ENCODE measurements around the gene ROPN1. TPM values are rescaled to one million over a fixed set of nuclear protein-coding genes. Genes with fewer than 3 reads are reported as not detected.

The ROPN1 gene
- total and polyA plus RNA-seq, 2 of the 4 experiments (the other 2 are of a cell fraction), result 0.03 to 0.18 TPM

DNA sequence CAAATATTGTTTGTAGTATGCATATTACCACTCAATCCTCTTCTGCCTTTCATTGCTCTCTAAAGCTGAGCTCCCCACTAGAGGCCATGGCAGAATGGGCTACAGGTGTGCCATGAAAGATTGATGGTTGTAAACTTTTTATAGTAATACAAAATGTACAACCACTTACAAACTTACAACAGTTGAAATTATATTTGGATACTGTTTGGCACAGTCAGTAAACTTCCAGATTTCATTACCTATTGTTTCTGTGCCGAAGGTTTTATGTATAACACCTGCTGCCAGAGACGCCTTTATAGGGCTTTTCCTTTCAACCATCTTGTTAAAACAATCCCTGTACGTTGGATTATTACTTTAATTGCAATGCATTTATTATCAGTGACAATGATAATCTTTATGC, 7.0 kb downstream of the ROPN1 start:
- Histone ChIP-seq H2AFZ (replicated peaks; ENCODE audit: low read length, poor library complexity) (no peak overlapping the region), H3K14ac (replicated peaks; ENCODE audit: low read depth, low read length) (no peak overlapping the region), H4K20me1 (ENCODE audit: insufficient read depth, low read length) (no peaks in the 10 kb centered on the region), H2AK5ac (ENCODE audit: low read depth, low read length) (no peak overlapping the region), H2BK15ac (ENCODE audit: low read depth, low read length) (no peak overlapping the region), H3K23ac (ENCODE audit: low read depth, low read length) (no peak overlapping the region), H2AK9ac (replicated peaks; ENCODE audit: low read depth, low read length, poor library complexity) (no peak overlapping the region), H3K36me3 (ENCODE audit: control insufficient read depth, insufficient read depth, low read length) (no peaks in the 10 kb centered on the region), H3K4me3 (ENCODE audit: insufficient read depth, low read depth, low read length) (no peak overlapping the region), H3K27me3 (ENCODE audit: control insufficient read depth, insufficient read depth, low read length) (peaks cover 49% of the 10 kb centered on the region), H4K91ac (ENCODE audit: insufficient read depth, low read depth, low read length) (no peak overlapping the region), H3K4me1 (ENCODE audit: control insufficient read depth, insufficient read depth, low read length) (no peaks in the 10 kb centered on the region), H3K4me2 (ENCODE audit: low read depth, low read length) (no peak overlapping the region), H3K56ac (ENCODE audit: extremely low read depth, insufficient read depth, low read length) (no peak overlapping the region), H4K5ac (ENCODE audit: low read depth, low read length) (no peak overlapping the region), H2BK120ac (ENCODE audit: low read depth, low read length) (no peak overlapping the region), H3K9ac (ENCODE audit: low read depth, low read length) (no peak overlapping the region), H3K9me1 (ENCODE audit: insufficient read depth, low read length) (0 out of 2 replicates have a peak, but pooled peaks cover 5% of the 10 kb centered on the region), H3K79me1 (ENCODE audit: low read depth in 1 of 2, low read length in 2 of 2) (no peaks in the 10 kb centered on the region), H3K4ac (ENCODE audit: low read depth, low read length) (no peak overlapping the region), H2BK20ac (ENCODE audit: low read depth, low read length) (no peak overlapping the region), H3K18ac (ENCODE audit: low read depth, low read length) (no peak overlapping the region), H3K9me3 (ENCODE audit: control insufficient read depth, insufficient read depth, low read length) (peaks cover 3% of the 10 kb centered on the region), H2BK5ac (ENCODE audit: low read depth, low read length, poor library complexity, severe bottlenecking) (no peak overlapping the region), H4K8ac (ENCODE audit: low read depth in 2 of 2, low read length in 2 of 2) (no peak overlapping the region), H3K27ac (ENCODE audit: insufficient read depth, low read length) (no peak overlapping the region)
- no TSS peak for BruUV-seq (replicated peaks)
- dilution Hi-C loops (cut with HindIII; ENCODE audit: low sequenced_read_pairs, unreplicated experiment), result no loop called here
- DNase-seq (no peak), ATAC-seq (ENCODE audit: low read depth) (no peak)
- TF ChIP-seq MAFK (IDR thresholded peaks at IDR 0.05; ENCODE audit: low read depth, low read length) (no peak), BHLHE40 (IDR thresholded peaks at IDR 0.05; ENCODE audit: low read depth, low read length) (no peak), MXI1 (IDR thresholded peaks at IDR 0.05; ENCODE audit: borderline replicate concordance, low read depth, low read length) (no peak), RAD21 (IDR thresholded peaks at IDR 0.05; ENCODE audit: low read length) (no peak), CHD1 (IDR thresholded peaks at IDR 0.05; ENCODE audit: low read depth, low read length) (no peak), FOS (IDR thresholded peaks at IDR 0.05; ENCODE audit: low read depth, low read length) (no peak), CEBPB (IDR thresholded peaks at IDR 0.05; ENCODE audit: low read depth, low read length) (no peak), SMC3 (IDR thresholded peaks at IDR 0.05; ENCODE audit: low read depth, low read length) (no peak), NFE2L2 (IDR thresholded peaks at IDR 0.05; ENCODE audit: low read depth, low read length) (no peak)
- TF ChIP-seq, protein P1, sequence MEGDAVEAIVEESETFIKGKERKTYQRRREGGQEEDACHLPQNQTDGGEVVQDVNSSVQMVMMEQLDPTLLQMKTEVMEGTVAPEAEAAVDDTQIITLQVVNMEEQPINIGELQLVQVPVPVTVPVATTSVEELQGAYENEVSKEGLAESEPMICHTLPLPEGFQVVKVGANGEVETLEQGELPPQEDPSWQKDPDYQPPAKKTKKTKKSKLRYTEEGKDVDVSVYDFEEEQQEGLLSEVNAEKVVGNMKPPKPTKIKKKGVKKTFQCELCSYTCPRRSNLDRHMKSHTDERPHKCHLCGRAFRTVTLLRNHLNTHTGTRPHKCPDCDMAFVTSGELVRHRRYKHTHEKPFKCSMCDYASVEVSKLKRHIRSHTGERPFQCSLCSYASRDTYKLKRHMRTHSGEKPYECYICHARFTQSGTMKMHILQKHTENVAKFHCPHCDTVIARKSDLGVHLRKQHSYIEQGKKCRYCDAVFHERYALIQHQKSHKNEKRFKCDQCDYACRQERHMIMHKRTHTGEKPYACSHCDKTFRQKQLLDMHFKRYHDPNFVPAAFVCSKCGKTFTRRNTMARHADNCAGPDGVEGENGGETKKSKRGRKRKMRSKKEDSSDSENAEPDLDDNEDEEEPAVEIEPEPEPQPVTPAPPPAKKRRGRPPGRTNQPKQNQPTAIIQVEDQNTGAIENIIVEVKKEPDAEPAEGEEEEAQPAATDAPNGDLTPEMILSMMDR (conservative IDR thresholded peaks at IDR 0.05; ENCODE audit: low read depth, low read length), result no peak
- TF ChIP-seq, protein P2, sequence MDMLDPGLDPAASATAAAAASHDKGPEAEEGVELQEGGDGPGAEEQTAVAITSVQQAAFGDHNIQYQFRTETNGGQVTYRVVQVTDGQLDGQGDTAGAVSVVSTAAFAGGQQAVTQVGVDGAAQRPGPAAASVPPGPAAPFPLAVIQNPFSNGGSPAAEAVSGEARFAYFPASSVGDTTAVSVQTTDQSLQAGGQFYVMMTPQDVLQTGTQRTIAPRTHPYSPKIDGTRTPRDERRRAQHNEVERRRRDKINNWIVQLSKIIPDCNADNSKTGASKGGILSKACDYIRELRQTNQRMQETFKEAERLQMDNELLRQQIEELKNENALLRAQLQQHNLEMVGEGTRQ (IDR thresholded peaks at IDR 0.05; ENCODE audit: low read depth, low read length), result no peak
- CTCF ChIA-PET, result interaction anchor here (0.7 kb wide), 1 partner anchor 39 kb away, joined by 3 read pairs; no protein-coding TSS in a partner anchor
- WGBS, 2 experiments (ENCODE audit: extremely low coverage in 2 of 2, insufficient read length in 1 of 2), result no CpG with 5 or more reads among the region's 3 CpGs
- intact Hi-C loops (cut with micrococcal nuclease), result no loop called here
- in situ Hi-C loops (cut with MboI; ENCODE audit: low sequenced_read_pairs), result no loop called here
- POLR2A ChIA-PET (ENCODE audit: unreplicated experiment), result no interaction called here

All from IMR-90 (cell line).